H9 (cell line): ENCODE measurements around the gene OR1K1. TPM values are rescaled to one million over a fixed set of nuclear protein-coding genes. Genes with fewer than 3 reads are reported as not detected.

ENCODE experiments used
- DNase-seq: peaks from one replicate; pipeline ENCODE4 v3.0.0-alpha.2; 2017
- H2AFZ ChIP-seq: one replicate; pipeline ENCODE4 v1.6.1; 2013; ENCODE audit warnings: mild to moderate bottlenecking, low read length, control low read depth, moderate library complexity
- H2AK5ac ChIP-seq: 2 replicates; pipeline ENCODE4 v1.6.1; 2013; ENCODE audit warnings: low read length, control low read depth, mixed read lengths; ENCODE audit not compliant: insufficient read length
- H2BK120ac ChIP-seq: one replicate; pipeline ENCODE4 v1.6.1; 2013; ENCODE audit warnings: low read depth, mild to moderate bottlenecking, low read length, control low read depth, inconsistent platforms; ENCODE audit not compliant: poor library complexity, severe bottlenecking
- H2BK12ac ChIP-seq: 2 replicates; pipeline ENCODE4 v1.6.1; 2013; ENCODE audit warnings: low read length, control low read depth, mixed read lengths, low read depth; ENCODE audit not compliant: insufficient read length
- H2BK15ac ChIP-seq: 2 replicates; pipeline ENCODE4 v1.6.1; 2013; ENCODE audit warnings: low read depth, low read length, control low read depth
- H2BK20ac ChIP-seq: one replicate; pipeline ENCODE4 v1.6.1; 2013; ENCODE audit warnings: low read depth, mild to moderate bottlenecking, low read length, control low read depth, inconsistent platforms; ENCODE audit not compliant: poor library complexity, severe bottlenecking
- H2BK5ac ChIP-seq: 2 replicates; pipeline ENCODE4 v1.6.1; 2013; ENCODE audit warnings: low read length, control low read depth, mixed read lengths; ENCODE audit not compliant: insufficient read length
- H3K14ac ChIP-seq: 2 replicates; pipeline ENCODE4 v1.6.1; 2013; ENCODE audit warnings: low read length, control low read depth; ENCODE audit not compliant: insufficient read depth
- H3K18ac ChIP-seq: 2 replicates; pipeline ENCODE4 v1.6.1; 2013; ENCODE audit warnings: low read depth, mild to moderate bottlenecking, mixed read lengths, low read length, control low read depth; ENCODE audit not compliant: insufficient read length
- H3K23ac ChIP-seq: 2 replicates; pipeline ENCODE4 v1.6.1; 2013; ENCODE audit warnings: low read length, control low read depth, mixed read lengths, low read depth; ENCODE audit not compliant: insufficient read length
- H3K23me2 ChIP-seq: 2 replicates; pipeline ENCODE4 v1.6.1; 2013; ENCODE audit warnings: low read depth, mild to moderate bottlenecking, mixed read lengths, low read length, control low read depth; ENCODE audit not compliant: insufficient read length, poor library complexity, severe bottlenecking
- H3K27ac ChIP-seq: 2 replicates; pipeline ENCODE4 v1.5.1; 2013; ENCODE audit warnings: low read length, control low read depth, mixed read lengths, low read depth; ENCODE audit not compliant: insufficient read length
- H3K27me3 ChIP-seq: 2 replicates; pipeline ENCODE4 v1.6.1; 2013; ENCODE audit warnings: low read length, control low read depth, inconsistent platforms; ENCODE audit not compliant: insufficient read depth
- H3K4ac ChIP-seq: 2 replicates; pipeline ENCODE4 v1.6.1; 2013; ENCODE audit warnings: low read depth, mild to moderate bottlenecking, control low read depth, inconsistent platforms, low read length, moderate library complexity
- H3K4me1 ChIP-seq: 2 replicates; pipeline ENCODE4 v1.6.1; 2013; ENCODE audit warnings: low read length, control low read depth, inconsistent platforms; ENCODE audit not compliant: insufficient read depth
- H3K4me2 ChIP-seq: 2 replicates; pipeline ENCODE4 v1.6.1; 2013; ENCODE audit warnings: low read length, control low read depth, mixed read lengths; ENCODE audit not compliant: insufficient read length, insufficient read depth
- H3K56ac ChIP-seq: 2 replicates; pipeline ENCODE4 v1.6.1; 2013; ENCODE audit warnings: low read depth, mild to moderate bottlenecking, mixed read lengths, low read length, control low read depth; ENCODE audit not compliant: insufficient read length
- H3K79me1 ChIP-seq: 2 replicates; pipeline ENCODE4 v1.6.1; 2013; ENCODE audit warnings: low read depth, mild to moderate bottlenecking, moderate library complexity, low read length, control low read depth, inconsistent platforms; ENCODE audit not compliant: insufficient read depth, poor library complexity, severe bottlenecking
- H3K79me2 ChIP-seq: 2 replicates; pipeline ENCODE4 v1.6.1; 2013; ENCODE audit warnings: low read length, control low read depth, inconsistent platforms; ENCODE audit not compliant: insufficient read depth
- H3K9ac ChIP-seq: 2 replicates; pipeline ENCODE4 v1.6.1; 2013; ENCODE audit warnings: low read length, control low read depth, mixed read lengths; ENCODE audit not compliant: insufficient read length; ENCODE audit errors: extremely low read depth
- H3K9me3 ChIP-seq: one replicate; pipeline ENCODE4 v1.6.1; 2013; ENCODE audit warnings: low read depth, low read length, inconsistent platforms; ENCODE audit not compliant: control insufficient read depth
- H3T11ph ChIP-seq: one replicate; pipeline ENCODE4 v1.6.1; 2013; ENCODE audit warnings: mild to moderate bottlenecking, low read length, control low read depth, inconsistent platforms
- H4K20me1 ChIP-seq: one replicate; pipeline ENCODE4 v1.6.1; 2013; ENCODE audit not compliant: control insufficient read depth, insufficient read length, insufficient read depth
- H4K5ac ChIP-seq: 2 replicates; pipeline ENCODE4 v1.6.1; 2013; ENCODE audit warnings: low read depth, mild to moderate bottlenecking, mixed read lengths, low read length, control low read depth; ENCODE audit not compliant: insufficient read length
- H4K8ac ChIP-seq: replicated peaks from 2 replicates; pipeline ENCODE4 v1.6.1; 2013; ENCODE audit warnings: low read length, control low read depth, mixed read lengths, low read depth; ENCODE audit not compliant: insufficient read length
- H4K91ac ChIP-seq: 2 replicates; pipeline ENCODE4 v1.6.1; 2013; ENCODE audit warnings: low read depth, mild to moderate bottlenecking, moderate library complexity, mixed read lengths, low read length, control low read depth; ENCODE audit not compliant: insufficient read length
- H3K27ac Mint-ChIP-seq, 3 experiments: 2 replicates in 2 of 3; 3 replicates in 1 of 3; pipeline ENCODE4 v1.8.0; 2020 to 2021; ENCODE audit warnings: mixed read lengths in 3 of 3, mild to moderate bottlenecking in 1 of 3, moderate library complexity in 1 of 3
- H3K27me3 Mint-ChIP-seq: 2 replicates; pipeline ENCODE4 v1.8.0; 2021; ENCODE audit warnings: low read depth, mild to moderate bottlenecking, moderate library complexity, mixed read lengths
- H3K36me3 Mint-ChIP-seq, 3 experiments: 2 replicates in 2 of 3; 3 replicates in 1 of 3; pipeline ENCODE4 v1.8.0; 2020 to 2021; ENCODE audit warnings: low read depth in 3 of 3, mixed read lengths in 3 of 3; ENCODE audit not compliant: insufficient read depth in 1 of 3
- H3K4me1 Mint-ChIP-seq, 2 experiments: 2 replicates each; pipeline ENCODE4 v1.8.0; 2020; ENCODE audit warnings: mixed read lengths in 2 of 2
- H3K4me3 Mint-ChIP-seq, 2 experiments: 2 replicates in 1 of 2; 3 replicates in 1 of 2; pipeline ENCODE4 v1.8.0; 2020 to 2021; ENCODE audit warnings: mild to moderate bottlenecking in 2 of 2, mixed read lengths in 2 of 2, moderate library complexity in 1 of 2
- H3K9me3 Mint-ChIP-seq, 2 experiments: 2 replicates in 1 of 2; 3 replicates in 1 of 2; pipeline ENCODE4 v1.8.0; 2020; ENCODE audit warnings: mild to moderate bottlenecking in 2 of 2, mixed read lengths in 2 of 2, moderate library complexity in 1 of 2
- CTCF ChIP-seq: fragments of 200-600 bp; sonication (generic); conservative IDR thresholded peaks from 3 replicates; pipeline ENCODE4 v1.8.0; 2021; ENCODE audit warnings: antibody characterized with exemption, mild to moderate bottlenecking
- WGBS: extraction: QIAGEN DNeasy Blood & Tissue Kit; methylation state at CpG from one replicate; pipeline ENCODE4 v1.1.7; 2013; ENCODE audit warnings: missing lambda C conversion rate, low lambda C conversion rate, mixed read lengths; ENCODE audit not compliant: insufficient read length; ENCODE audit errors: extremely low coverage; 5-methylcytosine and 5-hydroxymethylcytosine counted together
- total RNA-seq: library from RNA; stranded (reverse); gene quantifications from 2 replicates; pipeline ENCODE4 v1.2.1, GENCODE V29; 2021

Gene OR1K1
- total RNA-seq, 1 experiment from 2014 or later, result not detected

GRCh38 chr9:122791872-122792669 is 7.9 kb upstream of the OR1K1 start:
- H3K79me1 ChIP-seq, result no peaks in the 10 kb centered on the region
- H3K18ac ChIP-seq, result no peak overlapping the region
- H2AK5ac ChIP-seq, result no peak overlapping the region
- H3K36me3 Mint-ChIP-seq, result peaks cover 1 to 27% (median 15%) of the 10 kb centered on the region in 3 experiments; a peak in 4 of 7 replicates
- no peaks in the 10 kb centered on the region for H4K20me1 ChIP-seq
- no peak overlapping the region for H3K9ac ChIP-seq
- no peak for DNase-seq
- no peak overlapping the region for H3K56ac ChIP-seq
- H3K27ac Mint-ChIP-seq, result no peak overlapping the region
- no peak overlapping the region for H3K14ac ChIP-seq
- H3K9me3 Mint-ChIP-seq, result peaks cover 48 to 88% of the 10 kb centered on the region in 2 experiments
- no peak overlapping the region for H3K27ac ChIP-seq
- H3K79me2 ChIP-seq, result no peaks in the 10 kb centered on the region
- no peak overlapping the region for H2BK5ac ChIP-seq
- H4K91ac ChIP-seq, result no peak overlapping the region
- no peak overlapping the region for H3K4me3 Mint-ChIP-seq
- no peak overlapping the region for H3T11ph ChIP-seq
- H2AFZ ChIP-seq, result no peak overlapping the region
- peaks cover 22% of the 10 kb centered on the region for H3K9me3 ChIP-seq
- no peak overlapping the region for H2BK12ac ChIP-seq
- H2BK15ac ChIP-seq, result no peak overlapping the region
- WGBS, result no CpG with 5 or more reads among the region's 5 CpGs
- H3K23ac ChIP-seq, result no peak overlapping the region
- H4K5ac ChIP-seq, result no peak overlapping the region
- H2BK120ac ChIP-seq, result no peak overlapping the region
- no peak overlapping the region for H3K4ac ChIP-seq
- no peaks in the 10 kb centered on the region for H3K27me3 ChIP-seq
- H3K4me1 Mint-ChIP-seq, result no peaks in the 10 kb centered on the region
- H4K8ac ChIP-seq, result no peak overlapping the region
- H3K23me2 ChIP-seq, result no peaks in the 10 kb centered on the region
- no peak for TF ChIP-seq CTCF
- no peak overlapping the region for H3K4me2 ChIP-seq
- no peak overlapping the region for H2BK20ac ChIP-seq
- H3K4me1 ChIP-seq, result no peaks in the 10 kb centered on the region
- peaks cover 1% of the 10 kb centered on the region for H3K27me3 Mint-ChIP-seq
